ENCODE data around the gene RAD51AP1. TPM values are rescaled to one million over a fixed set of nuclear protein-coding genes. Genes with fewer than 3 reads are reported as not detected.

RAD51AP1 gene
- total RNA-seq (2.9 TPM), polyA plus RNA-seq (ENCODE audit: insufficient read depth, low read depth, low replicate concordance) (0.52 TPM)
- long read RNA-seq, donor 1, partial matches to known transcripts, result 0 of 4 reads
- long read RNA-seq, donor 1, other reads (novel, unspliced or antisense), result 0 of 4 reads
- long read RNA-seq, donor 2, partial matches to known transcripts, result 0 of 3 reads
- long read RNA-seq, donor 2, other reads (novel, unspliced or antisense), result 0 of 3 reads
- long read RNA-seq, donor 3, partial matches to known transcripts, result 0 of 2 reads
- long read RNA-seq, donor 3, other reads (novel, unspliced or antisense), result 0 of 2 reads
- long read RNA-seq, donor 4, partial matches to known transcripts, result 0 of 1 reads
- long read RNA-seq, donor 4, other reads (novel, unspliced or antisense), result 0 of 1 reads
- long read RNA-seq, donor 5, result 0 reads
- long read RNA-seq, donor 6, transcript RAD51AP1-202 (9 exons, 2,113 nt), result major isoform, 6 of 17 reads
- long read RNA-seq, donor 6, partial matches to known transcripts, result 8 of 17 reads
- long read RNA-seq, donor 6, other reads (novel, unspliced or antisense), result 0 of 17 reads
- long read RNA-seq, donor 7, result 0 reads
- long read RNA-seq, donor 8, result 0 reads
- long read RNA-seq, donor 9, partial matches to known transcripts, result 0 of 1 reads
- long read RNA-seq, donor 9, other reads (novel, unspliced or antisense), result 0 of 1 reads
- long read RNA-seq, donor 10, partial matches to known transcripts, result 0 of 4 reads
- long read RNA-seq, donor 10, other reads (novel, unspliced or antisense), result 0 of 4 reads

GRCh38 chr12:4538207-4539160 is at the start of gene RAD51AP1:
Gene RAD51AP1 (plus strand): TSS chr12:4538890. CDS start chr12:4538940, 50 bp downstream.
- intact Hi-C loops (cut with DNase I), result no loop called here

GRCh38 chr12:4489556-4489955 is 49.1 kb upstream of the RAD51AP1 start:
- H3K36me3 ChIP-seq (ENCODE audit: control insufficient read depth in 2 of 3, insufficient read depth in 3 of 3, low read length in 3 of 3), result peaks cover 0 to 8% (median 0%) of the 10 kb centered on the region in 3 donors
- H3K4me3 ChIP-seq (ENCODE audit: low read length in 3 of 3), result no peak overlapping the region
- no peak for TF ChIP-seq CTCF (IDR thresholded peaks at IDR 0.05; ENCODE audit: borderline replicate concordance, extremely low read depth, insufficient read depth)
- H3K27me3 ChIP-seq (ENCODE audit: control insufficient read depth, insufficient read depth, low read length), result no peaks in the 10 kb centered on the region
- DNase-seq, result no peak
- intact Hi-C loops (cut with DNase I), result no loop called here
- H3K9me3 ChIP-seq (ENCODE audit: control insufficient read depth in 2 of 3, insufficient read depth in 1 of 3, low read length in 3 of 3), result no peaks in the 10 kb centered on the region
- no peak overlapping the region for H3K27ac ChIP-seq (ENCODE audit: low read depth in 2 of 2, low read length in 2 of 2)
- FAIRE-seq, result no peak
- no peaks in the 10 kb centered on the region for H3K4me1 ChIP-seq (ENCODE audit: control insufficient read depth in 2 of 3, insufficient read depth in 2 of 3, low read depth in 1 of 3, low read length in 3 of 3)
- H3K9ac ChIP-seq (ENCODE audit: low read length in 3 of 3), result no peak overlapping the region

More at GRCh38 chr12:4538207-4539160, at the start of gene RAD51AP1:
- Histone ChIP-seq H3K4me1 (ENCODE audit: control insufficient read depth in 2 of 3, insufficient read depth in 2 of 3, low read depth in 1 of 3, low read length in 3 of 3) (peaks cover 0 to 6% (median 0%) of the 10 kb centered on the region in 3 donors), H3K9me3 (ENCODE audit: control insufficient read depth in 2 of 3, insufficient read depth in 1 of 3, low read length in 3 of 3) (no peaks in the 10 kb centered on the region), H3K9ac (ENCODE audit: low read length in 3 of 3) (peak within 1 kb of the TSS; percentile 94 to 98 (median 97)), H3K27ac (ENCODE audit: low read depth in 2 of 2, low read length in 2 of 2) (peak within 1 kb of the TSS; percentile 95 to 99), H3K4me3 (ENCODE audit: low read length in 3 of 3) (peak within 1 kb of the TSS; percentile 96 to 100 (median 99)), H3K27me3 (ENCODE audit: control insufficient read depth, insufficient read depth, low read length) (no peaks in the 10 kb centered on the region), H3K36me3 (ENCODE audit: control insufficient read depth in 2 of 3, insufficient read depth in 3 of 3, low read length in 3 of 3) (no peaks in the 10 kb centered on the region)
- TF ChIP-seq CTCF (IDR thresholded peaks at IDR 0.05; ENCODE audit: borderline replicate concordance, extremely low read depth, insufficient read depth), result no peak
- peak; percentile 95 for FAIRE-seq
- peak; percentile 97 to 99 (median 97) for DNase-seq

GRCh38 chr12:4490973-4491372 is 47.7 kb upstream of the RAD51AP1 start:
- no peak overlapping the region for H3K4me3 ChIP-seq (ENCODE audit: low read length in 3 of 3)
- H3K9me3 ChIP-seq (ENCODE audit: control insufficient read depth in 2 of 3, insufficient read depth in 1 of 3, low read length in 3 of 3), result no peaks in the 10 kb centered on the region
- no peak for TF ChIP-seq CTCF (IDR thresholded peaks at IDR 0.05; ENCODE audit: borderline replicate concordance, extremely low read depth, insufficient read depth)
- H3K9ac ChIP-seq (ENCODE audit: low read length in 3 of 3), result no peak overlapping the region
- H3K27me3 ChIP-seq (ENCODE audit: control insufficient read depth, insufficient read depth, low read length), result no peaks in the 10 kb centered on the region
- FAIRE-seq, result no peak
- intact Hi-C loops (cut with DNase I), result loop anchor here (10.0 kb wide), 1 partner anchor 526 kb away; no protein-coding TSS in a partner anchor
- no peak for DNase-seq
- H3K36me3 ChIP-seq (ENCODE audit: control insufficient read depth in 2 of 3, insufficient read depth in 3 of 3, low read length in 3 of 3), result peaks cover 0 to 8% (median 0%) of the 10 kb centered on the region in 3 donors
- H3K27ac ChIP-seq (ENCODE audit: low read depth in 2 of 2, low read length in 2 of 2), result no peak overlapping the region
- no peaks in the 10 kb centered on the region for H3K4me1 ChIP-seq (ENCODE audit: control insufficient read depth in 2 of 3, insufficient read depth in 2 of 3, low read depth in 1 of 3, low read length in 3 of 3)

Measured in kidney (tissue), 22 donors.